NCI-H2196 treated with DMSO at 0.1 percent for 48 hours (cell line): ENCODE results near the gene RSRC1.
A peak's percentile ranks its signal among the peaks of the same experiment; 100 is the strongest.
"Not testable (repeated sequence)": the region's sequence is repeated elsewhere in the genome, so short reads cannot be mapped to it uniquely, and the experiment has no call there.

Source experiments
- DNase-seq: peaks from one replicate; lab custom pipeline; 2025; ENCODE audit not compliant: unreplicated experiment; lab: John Stamatoyannopoulos, UW

The RSRC1 gene

GRCh38 chr3:158509891-158510290 is 400.0 kb downstream of the RSRC1 start:
- DNase-seq, result no peak

GRCh38 chr3:158516729-158517128 is 406.8 kb downstream of the RSRC1 start:
- not testable (repeated sequence) for DNase-seq

- no peak for DNase-seq
These were observed 409.9 kb downstream of the RSRC1 start for GRCh38 chr3:158519776-158520175.

- no peak for DNase-seq
These were observed 410.5 kb downstream of the RSRC1 start for GRCh38 chr3:158520433-158520832.

- DNase-seq, result no peak
These were observed 412.6 kb downstream of the RSRC1 start for GRCh38 chr3:158522221-158523136.

- no peak for DNase-seq
These were observed 418.3 kb downstream of the RSRC1 start for GRCh38 chr3:158528076-158528674.

GRCh38 chr3:158531334-158531733 is 421.4 kb downstream of the RSRC1 start:
- DNase-seq, result peak; percentile 67

- DNase-seq, result peak; percentile 78
These were observed 422.3 kb downstream of the RSRC1 start for GRCh38 chr3:158532099-158532734.

GRCh38 chr3:158535918-158536317 is 426.0 kb downstream of the RSRC1 start:
- DNase-seq, result no peak

- DNase-seq, result peak; percentile 61
These were observed 429.6 kb downstream of the RSRC1 start for GRCh38 chr3:158539414-158540014.

GRCh38 chr3:158540066-158540465 is 430.2 kb downstream of the RSRC1 start:
- DNase-seq, result no peak

- no peak for DNase-seq
These were observed 438.8 kb downstream of the RSRC1 start for GRCh38 chr3:158548691-158549090.

GRCh38 chr3:158549938-158550337 is 440.0 kb downstream of the RSRC1 start:
- DNase-seq, result not testable (repeated sequence)

GRCh38 chr3:158552124-158552523 is 442.2 kb downstream of the RSRC1 start:
- DNase-seq, result no peak

- no peak for DNase-seq
These were observed 449.6 kb downstream of the RSRC1 start for GRCh38 chr3:158559504-158559903.

- DNase-seq, result no peak
These were observed 451.1 kb downstream of the RSRC1 start for GRCh38 chr3:158560979-158561378.

- DNase-seq, result no peak
These were observed 452.8 kb downstream of the RSRC1 start for GRCh38 chr3:158562674-158563073.

- DNase-seq, result no peak
These were observed 453.2 kb downstream of the RSRC1 start for GRCh38 chr3:158563076-158563475.

GRCh38 chr3:158565076-158565475 is 455.2 kb downstream of the RSRC1 start:
- no peak for DNase-seq

GRCh38 chr3:158568784-158569183 is 458.9 kb downstream of the RSRC1 start:
- DNase-seq, result no peak

GRCh38 chr3:158569794-158570193 is 459.9 kb downstream of the RSRC1 start:
- no peak for DNase-seq
